Activated T-helper 2 cell treated with anti-CD3 and anti-CD28 coated beads, Interferon-gamma antibody, Interleukin-2, Interleukin-4, amounts not matched to agents 10 μg/mL and 5 μg/mL and 100 μg/mL, durations not matched to agents 14 hours and 24 hours and 36 hours (primary cell): ENCODE measurements around the gene GORASP2. TPM values are rescaled to one million over a fixed set of nuclear protein-coding genes. Genes with fewer than 3 reads are reported as not detected.
A peak's percentile ranks its signal among the peaks of the same experiment; 100 is the strongest.
"Not testable (repeated sequence)": the region's sequence is repeated elsewhere in the genome, so short reads cannot be mapped to it uniquely, and the experiment has no call there.

Source experiments
- DNase-seq: peaks from one replicate; pipeline ENCODE4 v3.0.0; 2021; ENCODE audit warnings: low spot score
- H3K27ac Mint-ChIP-seq: one replicate; pipeline ENCODE4 v1.8.0; 2021; ENCODE audit warnings: mixed read lengths
- H3K27me3 Mint-ChIP-seq: one replicate; pipeline ENCODE4 v1.8.0; 2021; ENCODE audit warnings: low read depth, mixed read lengths
- H3K36me3 Mint-ChIP-seq: one replicate; pipeline ENCODE4 v1.8.0; 2021; ENCODE audit warnings: low read depth, mixed read lengths
- H3K4me1 Mint-ChIP-seq: one replicate; pipeline ENCODE4 v1.8.0; 2021; ENCODE audit warnings: low read depth, mixed read lengths
- H3K4me3 Mint-ChIP-seq: one replicate; pipeline ENCODE4 v1.8.0; 2021; ENCODE audit warnings: low read depth, mild to moderate bottlenecking, moderate library complexity, mixed read lengths
- H3K9me3 Mint-ChIP-seq: one replicate; pipeline ENCODE4 v1.8.0; 2021; ENCODE audit warnings: mixed read lengths
- intact Hi-C: fragments of 100-400 bp; cut with micrococcal nuclease; formaldehyde crosslinking; loops from one replicate; pipeline ENCODE4 v1.15.1; 2023
- total RNA-seq: library from RNA; stranded (reverse); gene quantifications from 2 replicates; pipeline ENCODE4 v1.2.3, GENCODE V29; 2022

Gene GORASP2
- total RNA-seq, 1 donor from 2014 or later = 92.4 TPM

GRCh38 chr2:170897108-170897507, 31.9 kb upstream of the GORASP2 start:
- intact Hi-C loops = no loop called here
- DNase-seq = no peak
- H3K4me1 Mint-ChIP-seq = no peaks in the 10 kb centered on the region
- H3K9me3 Mint-ChIP-seq = no peaks in the 10 kb centered on the region
- no peak overlapping the region for H3K4me3 Mint-ChIP-seq
- H3K27ac Mint-ChIP-seq = no peak overlapping the region
- no peaks in the 10 kb centered on the region for H3K36me3 Mint-ChIP-seq
- peaks cover 13% of the 10 kb centered on the region for H3K27me3 Mint-ChIP-seq

GRCh38 chr2:170905864-170906263, 23.2 kb upstream of the GORASP2 start:
- intact Hi-C loops = no loop called here
- Mint-ChIP-seq H3K4me1 (no peaks in the 10 kb centered on the region), H3K9me3 (peaks cover 17% of the 10 kb centered on the region), H3K27me3 (peaks cover 4% of the 10 kb centered on the region), H3K27ac (no peak overlapping the region), H3K36me3 (no peaks in the 10 kb centered on the region), H3K4me3 (no peak overlapping the region)
- no peak for DNase-seq

GRCh38 chr2:170911314-170911889, 17.7 kb upstream of the GORASP2 start:
- no peaks in the 10 kb centered on the region for H3K4me1 Mint-ChIP-seq
- H3K27me3 Mint-ChIP-seq = no peaks in the 10 kb centered on the region
- H3K27ac Mint-ChIP-seq = no peak overlapping the region
- H3K36me3 Mint-ChIP-seq = peaks cover 4% of the 10 kb centered on the region
- intact Hi-C loops = no loop called here
- H3K4me3 Mint-ChIP-seq = no peak overlapping the region
- peaks cover 49% of the 10 kb centered on the region for H3K9me3 Mint-ChIP-seq
- no peak for DNase-seq

GRCh38 chr2:170914994-170915666, 13.9 kb upstream of the GORASP2 start:
- H3K4me1 Mint-ChIP-seq, H3K4me3 Mint-ChIP-seq, H3K27me3 Mint-ChIP-seq, H3K27ac Mint-ChIP-seq, intact Hi-C loops, DNase-seq, H3K36me3 Mint-ChIP-seq: not testable (repeated sequence)
- H3K9me3 Mint-ChIP-seq = peaks cover 62% of the 10 kb centered on the region

- DNase-seq = no peak
- no peaks in the 10 kb centered on the region for H3K27me3 Mint-ChIP-seq
- H3K27ac Mint-ChIP-seq = no peak overlapping the region
- H3K9me3 Mint-ChIP-seq = peaks cover 47% of the 10 kb centered on the region
- H3K36me3 Mint-ChIP-seq = peaks cover 4% of the 10 kb centered on the region
- intact Hi-C loops = no loop called here
- H3K4me3 Mint-ChIP-seq = no peak overlapping the region
- H3K4me1 Mint-ChIP-seq = no peaks in the 10 kb centered on the region
Measured at GRCh38 chr2:170917219-170917913, 11.7 kb upstream of the GORASP2 start.

- H3K27ac Mint-ChIP-seq = no peak overlapping the region
- peaks cover 2% of the 10 kb centered on the region for H3K36me3 Mint-ChIP-seq
- intact Hi-C loops = no loop called here
- H3K4me1 Mint-ChIP-seq = no peaks in the 10 kb centered on the region
- H3K9me3 Mint-ChIP-seq = peaks cover 44% of the 10 kb centered on the region
- no peaks in the 10 kb centered on the region for H3K27me3 Mint-ChIP-seq
- no peak overlapping the region for H3K4me3 Mint-ChIP-seq
- DNase-seq = no peak
Measured at GRCh38 chr2:170917957-170918356, 11.1 kb upstream of the GORASP2 start.

GRCh38 chr2:170921873-170922272, 7.2 kb upstream of the GORASP2 start:
- H3K27me3 Mint-ChIP-seq, H3K27ac Mint-ChIP-seq, H3K4me3 Mint-ChIP-seq, H3K4me1 Mint-ChIP-seq, DNase-seq: not testable (repeated sequence)
- Mint-ChIP-seq H3K9me3 (peaks cover 45% of the 10 kb centered on the region), H3K36me3 (peaks cover 11% of the 10 kb centered on the region)
- intact Hi-C loops = loop anchor here (10.0 kb wide), 2 partner anchors 1097 to 1633 kb away; partner anchors contain the start of genes METTL5, PDK1 and UBR3

GRCh38 chr2:170922634-170923494, 6.2 kb upstream of the GORASP2 start:
- no peaks in the 10 kb centered on the region for H3K27me3 Mint-ChIP-seq
- peaks cover 16% of the 10 kb centered on the region for H3K36me3 Mint-ChIP-seq
- intact Hi-C loops = loop anchor here (10.0 kb wide), 2 partner anchors 1098 to 1632 kb away; partner anchors contain the start of genes METTL5, PDK1 and UBR3
- no peak overlapping the region for H3K27ac Mint-ChIP-seq
- no peak overlapping the region for H3K4me3 Mint-ChIP-seq
- peaks cover 8% of the 10 kb centered on the region for H3K4me1 Mint-ChIP-seq
- peaks cover 46% of the 10 kb centered on the region for H3K9me3 Mint-ChIP-seq
- DNase-seq = no peak

GRCh38 chr2:170923799-170924198, 5.3 kb upstream of the GORASP2 start:
- intact Hi-C loops = loop anchor here (10.0 kb wide), 2 partner anchors 1099 to 1631 kb away; partner anchors contain the start of genes METTL5, PDK1 and UBR3
- Mint-ChIP-seq H3K27me3 (no peaks in the 10 kb centered on the region), H3K4me3 (no peak overlapping the region), H3K27ac (no peak overlapping the region), H3K9me3 (peaks cover 43% of the 10 kb centered on the region), H3K36me3 (peaks cover 18% of the 10 kb centered on the region), H3K4me1 (peaks cover 16% of the 10 kb centered on the region)
- no peak for DNase-seq

GRCh38 chr2:170924969-170925368, 4.1 kb upstream of the GORASP2 start:
- Mint-ChIP-seq H3K27ac (no peak overlapping the region), H3K4me3 (no peak overlapping the region), H3K9me3 (peaks cover 39% of the 10 kb centered on the region), H3K27me3 (no peaks in the 10 kb centered on the region), H3K4me1 (peaks cover 16% of the 10 kb centered on the region), H3K36me3 (peaks cover 21% of the 10 kb centered on the region)
- no peak for DNase-seq
- intact Hi-C loops = loop anchor here (10.0 kb wide), 2 partner anchors 1100 to 1630 kb away; partner anchors contain the start of genes METTL5, PDK1 and UBR3

GRCh38 chr2:170925923-170926322, 3.1 kb upstream of the GORASP2 start:
- intact Hi-C loops = loop anchor here (10.0 kb wide), 2 partner anchors 1101 to 1629 kb away; partner anchors contain the start of genes METTL5, PDK1 and UBR3
- Mint-ChIP-seq H3K27me3 (no peaks in the 10 kb centered on the region), H3K27ac (no peak overlapping the region), H3K9me3 (peaks cover 39% of the 10 kb centered on the region), H3K36me3 (peaks cover 30% of the 10 kb centered on the region), H3K4me3 (no peak overlapping the region), H3K4me1 (peaks cover 25% of the 10 kb centered on the region)
- no peak for DNase-seq

- DNase-seq = no peak
- Mint-ChIP-seq H3K4me1 (peaks cover 33% of the 10 kb centered on the region), H3K27me3 (no peaks in the 10 kb centered on the region), H3K36me3 (peaks cover 37% of the 10 kb centered on the region), H3K4me3 (peak overlapping the region; percentile 10), H3K9me3 (peaks cover 39% of the 10 kb centered on the region), H3K27ac (no peak overlapping the region)
- intact Hi-C loops = loop anchor here (10.0 kb wide), 2 partner anchors 1102 to 1628 kb away; partner anchors contain the start of genes METTL5, PDK1 and UBR3
Measured at GRCh38 chr2:170926743-170927297, 2.2 kb upstream of the GORASP2 start.
